Measurements from ENCODE around the gene ZNF562.
A peak's percentile ranks its signal among the peaks of the same experiment; 100 is the strongest.
"Not testable (repeated sequence)": the region's sequence is repeated elsewhere in the genome, so short reads cannot be mapped to it uniquely, and the experiment has no call there.

The ZNF562 gene

DNA sequence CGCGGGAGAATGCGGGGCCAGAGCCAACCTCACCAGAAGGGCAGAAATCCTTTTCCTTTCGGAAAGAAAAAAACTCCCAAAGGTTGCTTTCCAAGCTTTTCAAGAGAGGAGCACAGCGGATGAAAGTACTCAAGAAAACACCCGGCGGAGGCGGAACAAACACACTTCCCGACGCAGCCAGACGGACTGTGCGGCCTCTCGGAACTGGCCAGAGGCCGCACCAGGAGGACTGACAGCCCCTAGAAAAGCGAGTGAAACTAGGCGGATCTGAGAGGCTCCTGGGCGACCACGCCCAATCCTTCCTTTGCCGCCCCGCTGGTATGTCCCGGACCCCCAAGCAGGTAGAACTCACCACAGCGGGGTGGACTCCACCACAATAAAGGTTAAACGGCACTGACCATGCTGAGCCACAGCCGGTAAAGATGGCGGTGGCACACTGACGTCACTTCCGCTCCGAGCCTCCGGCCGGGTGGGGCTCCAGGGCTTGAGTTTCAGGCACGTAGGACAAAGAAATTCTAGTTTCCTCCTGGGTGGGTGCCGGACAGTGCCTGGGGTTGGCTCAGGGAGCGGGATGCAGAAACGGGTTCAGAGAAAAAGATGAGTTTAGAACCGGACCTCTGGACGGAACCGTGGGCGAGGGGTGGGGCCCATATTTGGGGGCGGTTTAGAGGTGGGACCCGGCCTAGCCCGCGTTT lies at the start of gene ZNF562:
Gene ZNF562, minus strand, starts transcription at position 438 of the 695 bp plus-strand sequence. CDS start 14,356 bp downstream, outside the sequence.
- DNase-seq: peak; percentile 81 to 89

DNA sequence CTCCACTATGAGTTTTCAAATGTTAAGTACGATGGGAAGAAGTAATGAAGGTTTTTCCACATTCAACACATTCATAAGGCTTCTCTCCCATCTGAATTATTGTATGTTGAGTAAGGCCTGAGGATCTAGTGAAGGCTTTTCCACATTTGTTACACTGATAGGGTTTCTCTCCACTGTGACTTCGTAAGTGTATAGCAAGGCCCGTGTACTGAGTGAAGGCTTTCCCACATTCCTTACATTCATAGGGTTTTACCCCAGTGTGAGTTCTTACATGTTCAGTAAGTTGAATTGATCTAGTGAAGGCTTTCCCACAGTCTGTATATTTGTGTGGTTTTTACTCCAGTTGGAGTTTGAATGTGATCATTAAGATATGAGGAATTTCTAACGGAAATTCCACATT lies 49.3 kb upstream of the ZNF562 start:
- DNase-seq: no peak

DNA sequence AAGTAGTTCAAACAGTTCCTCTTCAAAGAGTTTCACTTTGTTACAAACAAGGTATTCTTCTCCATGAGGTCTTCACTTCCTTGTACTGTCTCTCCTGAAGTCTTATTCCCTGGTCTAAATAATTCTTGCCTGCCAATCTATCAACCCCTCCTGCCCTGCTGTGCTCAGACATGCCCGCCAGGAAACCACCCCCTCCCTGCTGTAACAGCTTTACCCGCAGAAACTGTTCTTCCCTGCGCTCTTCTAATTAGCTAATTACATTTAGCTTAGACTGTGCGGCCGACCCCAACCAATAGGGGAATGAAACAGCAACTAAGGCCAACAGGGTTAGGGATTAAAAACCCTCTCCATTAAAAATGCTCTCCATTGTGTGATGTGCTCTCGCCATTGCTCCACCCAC lies 47.0 kb upstream of the ZNF562 start:
- no peak for DNase-seq

DNA sequence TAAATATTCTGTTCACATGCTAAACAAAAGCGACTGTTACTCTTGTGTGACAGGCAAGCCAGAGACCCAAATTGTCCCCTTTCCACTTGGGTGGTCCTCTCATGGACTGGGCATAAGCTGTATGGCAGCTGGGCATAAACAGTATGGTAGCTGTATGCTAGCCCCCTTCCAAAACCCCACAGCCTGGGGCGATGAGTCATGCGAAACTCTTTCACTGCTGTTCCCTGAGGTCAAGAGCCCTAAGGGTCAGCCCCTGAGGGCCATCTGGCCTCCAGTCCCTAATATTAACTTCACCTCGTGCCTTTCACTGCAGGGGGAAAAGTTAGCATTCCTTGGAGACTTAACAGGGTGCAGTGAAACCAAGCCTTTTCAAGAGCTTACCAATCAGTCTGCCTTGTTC lies 45.6 kb upstream of the ZNF562 start:
- DNase-seq: no peak

DNA sequence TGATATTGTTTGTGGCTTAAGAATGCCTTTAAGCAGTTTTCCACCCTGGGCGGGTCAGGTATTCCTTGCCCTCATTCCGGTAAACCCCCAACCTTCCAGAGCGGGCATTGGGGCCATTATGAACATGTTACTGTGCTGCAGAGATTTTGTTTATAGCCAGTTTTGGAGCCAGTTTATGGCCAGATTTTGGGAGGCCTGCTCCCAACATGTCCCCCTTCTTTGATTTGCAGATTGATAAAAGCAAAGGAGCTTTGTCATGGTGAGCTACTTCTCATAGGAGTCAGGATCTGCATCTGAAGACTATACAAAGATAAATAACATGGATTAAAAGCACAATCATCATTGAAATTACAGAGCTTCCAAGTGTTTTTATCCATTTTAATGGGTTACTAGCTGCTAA lies 36.9 kb upstream of the ZNF562 start:
- no peak for DNase-seq

DNA sequence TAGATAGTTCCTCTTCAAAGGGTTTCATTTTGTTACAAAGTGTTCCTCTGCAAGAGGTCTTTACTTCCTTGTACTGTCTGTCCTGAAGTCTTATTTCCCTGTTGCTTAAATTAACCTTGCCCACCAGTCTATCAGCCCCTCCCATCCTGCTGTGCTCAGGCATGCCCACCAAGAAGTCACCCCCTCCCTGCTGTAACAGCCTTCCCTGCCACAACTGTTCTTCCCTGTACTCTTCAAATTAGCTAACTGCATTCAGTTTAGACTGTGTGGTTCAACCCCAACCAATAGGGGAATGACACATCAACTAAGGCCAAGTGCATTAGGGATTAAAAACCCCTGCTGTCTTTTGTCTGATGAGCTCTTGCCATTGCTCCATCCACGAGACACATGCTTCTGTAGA lies 34.4 kb upstream of the ZNF562 start:
- no peak for DNase-seq

DNA sequence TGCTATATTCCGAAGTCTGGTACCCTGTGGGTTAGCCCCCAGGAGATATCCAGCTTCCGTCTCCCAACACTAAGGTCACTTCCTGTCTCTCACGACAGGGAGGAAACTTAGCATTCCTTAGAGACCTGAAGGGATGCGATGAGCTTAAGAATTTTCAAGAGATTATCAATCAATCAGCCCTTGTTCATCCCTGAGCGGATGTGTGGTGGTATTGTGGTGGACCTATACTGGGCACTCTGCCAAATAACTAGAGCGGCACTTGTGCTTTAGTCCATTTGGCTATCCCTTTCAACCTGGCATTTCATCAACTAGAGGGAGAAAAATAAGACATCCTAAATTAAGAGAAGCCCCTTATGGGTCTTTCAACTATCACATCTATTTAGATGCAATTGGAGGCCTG lies 30.9 kb upstream of the ZNF562 start:
- no peak for DNase-seq

DNA sequence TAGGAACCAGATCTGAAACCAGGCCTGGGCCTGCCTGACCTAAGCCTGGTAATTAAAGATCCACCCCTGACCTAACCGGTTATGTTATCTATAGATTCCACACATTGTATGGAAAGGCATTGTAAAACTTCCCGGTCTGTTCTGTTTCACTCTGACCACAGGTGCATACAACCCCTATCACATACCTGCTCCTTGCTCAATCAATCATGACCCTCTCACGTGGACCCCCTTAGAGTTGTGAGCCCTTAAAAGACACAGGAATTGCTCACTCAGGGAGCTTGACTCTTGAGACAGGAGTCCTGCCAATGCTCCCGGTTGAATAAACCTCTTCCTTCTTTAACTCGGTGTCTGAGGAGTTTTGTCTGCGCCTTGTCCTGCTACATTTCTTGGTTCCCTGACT lies 27.3 kb upstream of the ZNF562 start:
- DNase-seq: no peak

DNA sequence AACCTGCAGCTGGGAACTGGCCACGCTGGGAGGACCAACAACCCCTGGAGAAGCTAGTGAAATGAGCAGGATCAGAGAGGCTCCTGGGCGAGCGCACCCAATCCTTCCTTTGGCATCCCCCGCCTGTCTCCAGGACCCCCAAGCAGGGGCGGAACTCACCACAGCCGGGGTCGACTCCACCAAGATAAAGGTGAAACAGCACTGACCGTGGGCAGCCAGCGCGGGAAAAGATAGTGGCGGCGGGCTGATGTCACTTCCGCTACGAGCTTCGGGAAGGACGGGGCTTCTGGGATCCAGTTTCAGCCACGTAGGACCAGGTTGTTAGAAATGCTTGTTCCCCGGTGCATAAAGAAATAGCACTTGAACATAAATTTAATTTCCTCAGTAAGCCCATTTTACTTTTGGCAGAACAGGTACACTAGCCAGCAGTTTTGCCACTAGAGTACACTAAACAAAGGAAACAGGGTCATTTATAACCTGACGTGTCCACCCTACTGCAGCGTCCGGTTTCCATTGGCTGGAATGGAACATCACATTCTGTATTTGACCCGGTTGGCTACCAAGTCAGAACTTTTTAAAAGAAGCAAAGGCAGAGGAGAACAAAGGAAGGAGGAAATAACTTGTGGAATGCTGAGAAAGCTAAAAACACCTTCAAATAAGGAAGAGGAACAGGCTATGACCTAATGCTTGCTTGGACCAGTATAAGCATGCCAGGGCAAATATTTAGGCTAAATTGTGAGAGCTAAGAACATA lies 25.5 kb upstream of the ZNF562 start:
- DNase-seq: no peak

DNA sequence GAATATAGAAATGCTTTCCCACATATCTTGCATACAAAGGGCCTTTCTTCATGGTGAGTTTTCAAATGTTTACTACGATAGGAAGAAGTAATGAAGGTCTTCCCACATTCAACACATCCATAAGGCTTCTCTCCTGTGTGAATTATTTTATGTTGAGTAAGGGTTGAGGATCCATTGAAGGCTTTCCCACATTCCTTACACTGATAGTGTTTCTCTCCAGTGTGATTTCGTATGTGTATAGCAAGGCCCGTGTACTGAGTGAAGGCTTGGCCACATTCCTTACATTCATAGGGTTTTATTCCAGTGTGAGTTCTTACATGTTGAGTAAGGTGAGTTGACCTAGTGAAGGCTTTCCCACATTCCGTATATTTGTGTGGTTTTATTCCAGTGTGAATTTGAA lies 15.4 kb upstream of the ZNF562 start:
- not testable (repeated sequence) for DNase-seq

DNA sequence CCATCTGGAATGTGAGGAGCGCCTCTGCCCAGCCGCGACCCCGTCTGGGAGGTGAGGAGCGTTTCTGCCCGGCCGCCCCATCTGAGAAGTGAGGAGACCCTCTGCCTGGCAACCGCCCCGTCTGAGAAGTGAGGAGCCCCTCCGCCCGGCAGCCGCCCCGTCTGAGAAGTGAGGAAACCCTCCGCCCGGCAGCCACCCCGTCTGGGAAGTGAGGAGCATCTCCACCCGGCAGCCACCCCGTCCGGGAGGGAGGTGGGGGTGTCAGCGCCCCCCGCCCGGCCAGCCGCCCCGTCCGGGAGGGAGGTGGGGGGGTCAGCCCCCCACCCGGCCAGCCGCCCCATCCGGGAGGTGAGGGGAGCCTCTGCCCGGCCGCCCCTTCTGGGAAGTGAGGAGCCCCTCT lies 5.1 kb upstream of the ZNF562 start:
- DNase-seq: not testable (repeated sequence)

DNA sequence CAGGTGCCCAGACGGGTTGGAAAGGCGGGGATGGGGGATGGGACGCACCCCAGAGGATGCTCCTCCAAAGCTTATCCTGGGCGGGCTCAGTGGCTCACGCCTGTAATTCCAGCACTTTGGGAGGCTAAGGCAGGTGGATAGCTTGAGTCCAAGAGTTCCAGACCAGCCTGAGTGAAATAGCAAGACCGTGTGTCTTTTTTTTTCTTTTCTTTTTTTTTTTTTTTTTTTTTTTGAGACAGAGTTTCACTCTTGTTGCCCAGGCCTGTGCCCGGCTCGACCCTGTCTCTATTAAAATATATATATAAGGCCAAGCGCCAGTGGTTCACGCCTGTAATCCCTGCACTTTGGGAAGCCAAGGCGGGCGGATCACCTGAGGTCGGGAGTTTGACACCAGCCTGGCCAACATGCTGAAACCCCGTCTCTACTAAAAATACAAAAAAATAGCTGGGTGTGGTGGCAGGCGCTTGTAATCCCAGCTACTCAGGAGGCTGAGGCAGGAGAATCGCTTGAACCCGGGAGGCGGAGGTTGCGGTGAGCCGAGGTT lies 530 bp upstream of the ZNF562 start:
- DNase-seq: not testable (repeated sequence)

DNA sequence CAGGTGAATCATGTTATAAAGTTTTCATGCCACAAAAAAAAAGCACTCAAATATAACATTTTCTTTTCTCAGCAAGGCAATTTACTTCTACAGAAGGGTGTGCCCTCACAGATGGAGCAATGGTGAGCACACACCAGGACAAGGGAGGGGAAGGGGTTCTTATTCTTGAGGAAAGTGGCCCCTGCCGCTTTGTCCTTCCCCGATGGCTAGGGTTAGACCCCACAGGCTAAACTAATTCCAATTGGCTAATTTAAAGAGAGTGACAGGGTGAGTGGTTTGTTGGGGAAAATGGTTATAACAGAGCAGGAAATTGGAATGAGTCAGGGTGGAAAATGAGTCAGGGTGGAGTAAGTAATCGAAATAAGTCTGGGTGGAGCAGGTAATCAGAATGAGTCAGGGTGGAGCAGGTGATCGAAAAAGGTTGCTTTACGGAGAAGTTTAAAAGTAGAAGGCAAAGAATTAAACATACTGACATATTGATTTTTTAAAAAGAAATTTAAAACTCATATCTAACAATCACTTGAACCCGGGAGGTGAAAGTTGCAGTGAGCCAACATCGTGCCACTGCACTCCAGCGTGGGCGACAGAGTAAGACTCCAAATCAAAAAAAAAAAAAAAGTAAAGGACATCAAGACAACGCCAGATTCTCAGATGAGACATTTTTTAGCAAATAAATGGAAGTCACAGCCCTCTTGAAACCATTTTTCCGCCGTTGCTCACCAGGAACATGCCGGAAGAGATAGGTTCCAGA lies 813 bp downstream of the ZNF562 start:
- DNase-seq: peak in 1 of 2 experiments; percentile 2

DNA sequence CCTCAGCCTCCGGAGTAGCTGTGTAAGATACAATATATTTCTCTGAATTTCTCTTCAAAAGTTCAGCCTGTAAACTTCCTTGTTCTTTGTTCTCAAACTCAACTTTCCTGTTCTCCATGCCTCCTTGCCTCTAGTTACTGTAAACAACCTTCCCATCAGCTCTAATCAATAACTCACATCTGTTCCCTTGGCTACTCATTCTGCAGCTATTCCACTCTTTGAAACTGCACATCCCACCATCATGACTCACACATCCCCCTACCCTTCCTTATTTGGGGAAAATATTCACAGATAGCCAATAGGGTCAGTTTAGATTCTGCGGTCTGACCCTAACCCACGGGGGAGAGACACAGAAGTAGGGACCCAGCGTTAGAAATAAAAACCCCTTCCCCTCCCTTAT lies 2.0 kb downstream of the ZNF562 start:
- DNase-seq: no peak

DNA sequence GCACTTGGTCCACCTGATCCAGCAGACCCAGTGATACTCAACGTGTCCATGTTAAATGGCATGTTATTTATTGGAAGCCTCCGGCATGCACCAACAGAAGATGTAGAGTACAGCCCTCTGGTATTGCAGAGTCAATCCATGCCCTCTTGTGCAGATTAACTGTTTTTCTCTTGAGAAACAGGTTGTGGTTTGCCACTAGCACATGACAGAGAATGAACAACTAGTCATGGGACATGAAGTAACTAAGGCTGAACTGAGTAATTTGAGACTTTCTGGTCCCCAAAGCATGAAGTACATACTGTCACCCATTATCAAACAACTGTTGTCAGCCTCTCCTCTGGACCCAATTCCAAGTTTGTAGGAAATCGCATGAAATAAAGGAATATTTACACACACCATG lies 3.2 kb downstream of the ZNF562 start:
- no peak for DNase-seq

DNA sequence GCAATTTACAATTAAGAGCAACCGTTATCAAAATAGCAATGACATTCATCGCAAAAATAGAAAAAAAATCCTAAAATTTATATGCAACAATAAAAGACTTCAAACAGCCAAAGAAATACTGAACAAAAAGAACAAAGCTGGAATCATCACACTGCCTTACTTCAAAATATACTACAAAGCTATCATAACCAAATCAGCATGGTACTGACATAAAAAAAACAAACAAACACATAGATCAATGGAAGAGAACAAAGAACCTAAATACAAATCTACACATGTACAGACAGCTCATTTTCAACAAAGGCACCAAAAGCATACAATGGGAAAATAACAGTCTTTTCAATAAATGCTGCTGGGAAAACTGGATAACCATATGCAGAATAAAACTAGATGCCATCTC lies 6.4 kb downstream of the ZNF562 start:
- DNase-seq: no peak

DNA sequence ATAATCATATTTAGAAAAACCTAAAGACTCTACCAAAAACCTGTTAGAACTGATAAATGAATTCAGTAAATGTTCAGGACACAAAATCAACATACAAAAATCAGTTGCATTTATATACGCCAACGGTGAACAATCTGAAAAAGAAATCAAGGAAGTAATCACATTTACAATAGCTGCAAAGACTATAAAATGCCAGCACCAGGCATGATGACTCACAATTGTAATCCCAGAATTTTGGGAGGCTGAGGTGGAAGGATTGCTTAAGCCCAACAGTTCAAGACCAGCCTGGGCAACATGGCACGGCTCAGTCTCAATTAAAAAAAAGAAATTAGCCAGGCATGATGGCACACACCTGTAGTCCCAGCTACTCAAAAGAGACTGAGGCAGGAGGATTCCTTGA lies 7.0 kb downstream of the ZNF562 start:
- no peak for DNase-seq

DNA sequence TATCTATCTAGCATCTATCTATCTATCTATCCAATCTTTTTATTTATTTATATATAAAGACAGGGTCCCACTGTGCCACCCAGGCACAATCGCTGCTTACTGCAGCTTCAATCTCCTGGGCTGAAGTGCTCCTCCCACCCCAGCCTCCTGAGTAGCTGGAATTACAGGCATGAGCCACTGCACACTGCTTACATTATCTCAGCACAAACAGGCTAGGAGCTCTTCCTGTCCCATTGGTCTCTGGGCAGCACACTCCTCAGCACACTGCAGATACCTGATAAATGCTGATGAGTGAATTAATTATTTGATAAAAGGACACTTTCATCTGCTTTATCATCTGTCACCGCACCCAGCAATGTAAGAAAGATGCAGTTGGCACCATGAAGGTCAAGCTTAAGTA lies 16.1 kb downstream of the ZNF562 start:
- DNase-seq: no peak

DNA sequence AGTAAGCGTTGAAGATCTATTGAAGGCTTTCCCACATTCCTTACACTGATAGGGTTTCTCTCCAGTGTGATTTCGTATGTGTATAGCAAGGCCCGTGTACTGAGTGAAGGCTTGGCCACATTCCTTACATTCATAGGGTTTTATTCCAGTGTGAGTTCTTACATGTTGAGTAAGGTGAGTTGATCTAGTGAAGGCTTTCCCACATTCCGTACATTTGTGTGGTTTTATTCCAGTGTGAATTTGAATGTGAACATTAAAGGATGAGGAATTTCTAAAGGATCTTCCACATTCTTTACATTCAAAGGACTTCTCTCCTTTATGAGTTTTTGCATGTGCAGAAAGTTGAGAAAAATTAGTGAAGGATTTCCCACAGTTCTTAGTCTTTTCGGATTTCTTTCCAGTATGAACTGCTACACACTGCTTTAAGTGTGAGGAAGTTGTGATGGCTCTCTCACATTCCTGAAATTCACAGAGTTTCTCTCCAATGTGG lies 21.8 kb downstream of the ZNF562 start:
- not testable (repeated sequence) for DNase-seq

DNA sequence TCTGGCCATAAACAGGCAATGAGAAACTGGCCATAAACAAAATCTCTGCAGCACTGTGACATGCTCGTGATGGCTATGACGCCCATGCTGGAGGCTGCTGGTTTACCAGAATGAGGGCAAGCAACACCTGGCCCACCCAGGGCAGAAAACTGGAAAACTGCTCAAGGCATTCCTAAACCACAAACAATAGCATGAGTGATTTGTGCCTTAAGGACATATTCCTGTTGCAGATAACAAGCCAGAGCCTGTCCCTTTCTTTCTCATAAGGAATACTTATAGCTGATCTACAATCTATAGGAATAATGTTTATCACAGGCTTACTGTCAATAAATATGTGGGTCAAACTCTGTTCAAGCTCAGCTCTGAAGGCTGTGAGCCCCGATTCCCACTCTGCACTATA lies 23.4 kb downstream of the ZNF562 start:
- DNase-seq: not testable (repeated sequence)

DNA sequence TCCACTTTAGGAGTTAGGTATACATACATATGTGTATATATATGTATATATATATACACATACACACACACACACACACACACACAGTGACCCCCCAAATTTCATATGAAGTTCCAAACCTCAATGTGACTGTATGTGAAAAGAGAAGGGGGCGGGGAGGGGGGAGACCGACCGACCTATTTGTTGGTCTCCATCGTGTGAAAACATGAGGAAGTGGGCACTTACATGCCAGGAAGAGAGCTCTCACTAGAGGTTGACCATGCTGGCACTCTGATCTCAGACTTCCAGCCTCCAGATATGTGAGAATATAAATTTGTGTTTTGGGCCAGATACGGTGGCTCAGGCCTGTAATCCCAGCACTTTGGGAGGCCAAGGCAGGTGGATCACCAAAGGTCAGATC lies 24.6 kb downstream of the ZNF562 start:
- no peak for DNase-seq

DNA sequence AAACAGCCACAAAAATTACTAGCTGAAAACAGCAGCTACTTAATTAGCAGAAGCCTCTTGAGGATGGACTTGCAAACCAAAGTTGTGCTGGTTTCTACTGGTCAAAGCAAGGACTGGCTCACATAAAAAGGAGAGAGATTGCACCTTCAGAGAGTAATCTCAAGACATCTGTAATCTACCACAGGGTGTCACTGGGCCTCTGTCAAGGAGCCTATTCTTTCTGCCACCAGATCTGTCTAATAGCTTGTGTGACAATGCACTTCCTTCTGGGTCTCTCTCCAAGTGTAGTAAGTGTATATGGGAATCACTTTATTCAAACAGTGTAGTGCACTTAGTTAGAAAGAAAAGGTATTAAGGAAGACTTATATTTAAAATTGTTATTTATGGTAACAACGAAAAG lies 29.4 kb downstream of the ZNF562 start:
- no peak for DNase-seq

DNA sequence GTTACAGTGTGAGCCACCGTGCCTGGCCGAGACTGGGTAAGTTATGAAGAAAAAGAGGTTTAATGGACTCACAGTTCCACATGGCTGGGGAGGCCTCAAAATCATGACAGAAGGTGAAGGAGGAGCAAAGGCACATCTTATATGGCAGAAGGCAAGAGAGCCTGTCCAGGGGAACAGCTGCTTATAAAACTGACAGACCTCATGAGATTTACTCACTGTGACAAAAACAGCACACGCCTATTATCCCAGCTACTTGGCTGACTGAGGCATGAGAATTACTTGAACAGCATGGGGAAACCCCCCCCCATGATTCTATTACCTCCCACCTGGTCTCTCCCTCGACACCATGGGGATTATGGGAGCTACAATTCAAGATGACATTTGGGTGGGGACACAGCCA lies 30.4 kb downstream of the ZNF562 start:
- DNase-seq: no peak

Data from NCI-H2081 (cell line).